ENCODE data around the gene LARP1.

DNA sequence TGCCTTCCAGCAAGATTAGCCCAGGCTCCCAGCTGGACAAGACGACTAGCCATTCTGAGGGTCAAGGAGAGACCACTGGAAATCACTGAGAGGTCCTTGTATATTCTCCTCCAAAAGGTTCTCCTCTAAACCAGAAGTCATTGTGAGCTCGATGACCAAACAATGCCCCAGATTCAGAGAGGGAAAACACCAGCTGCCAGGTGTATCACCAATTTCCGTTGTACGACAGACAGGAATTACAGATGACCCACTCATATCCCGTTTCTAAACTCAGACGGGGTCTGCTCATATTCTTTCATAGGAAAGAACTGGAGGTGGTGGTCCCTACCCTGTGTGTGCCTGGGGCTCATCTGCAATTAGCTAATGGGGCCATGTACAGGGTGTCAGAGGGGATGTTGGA is 81.0 kb downstream of the LARP1 start:
- TF ChIP-seq CTCF (IDR thresholded peaks at IDR 0.05) (no peak), EZH2 (IDR thresholded peaks at IDR 0.05; ENCODE audit: borderline replicate concordance, insufficient read depth, low read depth, low read length, poor library complexity, severe bottlenecking) (no peak)
